ENCODE results near the gene IFNL1. TPM values are rescaled to one million over a fixed set of nuclear protein-coding genes. Genes with fewer than 3 reads are reported as not detected.
"Not testable (repeated sequence)": the region's sequence is repeated elsewhere in the genome, so short reads cannot be mapped to it uniquely, and the experiment has no call there.

The IFNL1 gene
- total RNA-seq, 1 experiment from 2014 or later: 1.0 TPM

GRCh38 chr19:39270036-39270871 lies 26.0 kb upstream of the IFNL1 start:
- DNase-seq: no peak
- Mint-ChIP-seq H3K27ac (ENCODE audit: unreplicated experiment) (no peak overlapping the region), H3K36me3 (ENCODE audit: insufficient read depth, unreplicated experiment) (no peaks in the 10 kb centered on the region), H3K9me3 (ENCODE audit: low read depth, unreplicated experiment) (no peaks in the 10 kb centered on the region), H3K27me3 (ENCODE audit: unreplicated experiment) (peaks cover 40% of the 10 kb centered on the region), H3K4me1 (ENCODE audit: low read depth, unreplicated experiment) (no peaks in the 10 kb centered on the region), H3K4me3 (ENCODE audit: low read depth, unreplicated experiment) (no peak overlapping the region)
- TF ChIP-seq, protein P1, sequence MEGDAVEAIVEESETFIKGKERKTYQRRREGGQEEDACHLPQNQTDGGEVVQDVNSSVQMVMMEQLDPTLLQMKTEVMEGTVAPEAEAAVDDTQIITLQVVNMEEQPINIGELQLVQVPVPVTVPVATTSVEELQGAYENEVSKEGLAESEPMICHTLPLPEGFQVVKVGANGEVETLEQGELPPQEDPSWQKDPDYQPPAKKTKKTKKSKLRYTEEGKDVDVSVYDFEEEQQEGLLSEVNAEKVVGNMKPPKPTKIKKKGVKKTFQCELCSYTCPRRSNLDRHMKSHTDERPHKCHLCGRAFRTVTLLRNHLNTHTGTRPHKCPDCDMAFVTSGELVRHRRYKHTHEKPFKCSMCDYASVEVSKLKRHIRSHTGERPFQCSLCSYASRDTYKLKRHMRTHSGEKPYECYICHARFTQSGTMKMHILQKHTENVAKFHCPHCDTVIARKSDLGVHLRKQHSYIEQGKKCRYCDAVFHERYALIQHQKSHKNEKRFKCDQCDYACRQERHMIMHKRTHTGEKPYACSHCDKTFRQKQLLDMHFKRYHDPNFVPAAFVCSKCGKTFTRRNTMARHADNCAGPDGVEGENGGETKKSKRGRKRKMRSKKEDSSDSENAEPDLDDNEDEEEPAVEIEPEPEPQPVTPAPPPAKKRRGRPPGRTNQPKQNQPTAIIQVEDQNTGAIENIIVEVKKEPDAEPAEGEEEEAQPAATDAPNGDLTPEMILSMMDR (IDR thresholded peaks at IDR 0.05; ENCODE audit: unreplicated experiment): no peak
- CTCF ChIA-PET: interaction anchor here (0.6 kb wide), 3 partner anchors 18 to 362 kb away, joined by 5 read pairs; no protein-coding TSS in a partner anchor
- intact Hi-C loops (cut with micrococcal nuclease; ENCODE audit: unreplicated experiment): no loop called here
- no TSS peak for BruUV-seq (replicated peaks)

GRCh38 chr19:39273859-39274258 lies 22.3 kb upstream of the IFNL1 start:
- peaks cover 58% of the 10 kb centered on the region for H3K27me3 Mint-ChIP-seq (ENCODE audit: unreplicated experiment)
- DNase-seq; H3K4me3 Mint-ChIP-seq (ENCODE audit: low read depth, unreplicated experiment); intact Hi-C loops (cut with micrococcal nuclease; ENCODE audit: unreplicated experiment); H3K9me3 Mint-ChIP-seq (ENCODE audit: low read depth, unreplicated experiment); H3K36me3 Mint-ChIP-seq (ENCODE audit: insufficient read depth, unreplicated experiment); CTCF ChIA-PET; H3K4me1 Mint-ChIP-seq (ENCODE audit: low read depth, unreplicated experiment); BruUV-seq (replicated peaks); H3K27ac Mint-ChIP-seq (ENCODE audit: unreplicated experiment): not testable (repeated sequence)

DNA sequence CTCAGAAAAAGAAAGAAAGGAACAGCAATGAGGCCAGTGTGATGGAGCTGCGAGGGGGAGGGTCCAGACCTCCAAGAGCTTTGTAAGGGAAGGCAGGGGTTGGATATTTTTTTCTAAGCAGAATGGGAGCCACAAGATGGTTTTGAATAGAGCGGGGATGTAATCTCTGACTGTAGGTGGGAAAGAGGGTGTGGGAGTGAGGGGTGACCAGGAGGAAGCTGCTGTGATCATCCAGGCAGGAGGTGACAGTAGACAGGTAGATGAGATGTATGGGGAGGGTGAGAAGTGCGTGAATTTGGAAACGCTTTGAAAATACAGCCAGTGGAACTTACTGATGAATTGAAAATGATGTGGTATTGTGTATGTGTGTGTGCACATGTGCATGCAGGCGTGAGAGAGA lies 20.6 kb upstream of the IFNL1 start:
- BruUV-seq (replicated peaks): no TSS peak
- intact Hi-C loops (cut with micrococcal nuclease; ENCODE audit: unreplicated experiment): no loop called here
- peaks cover 41% of the 10 kb centered on the region for H3K27me3 Mint-ChIP-seq (ENCODE audit: unreplicated experiment)
- TF ChIP-seq, protein P1 (IDR thresholded peaks at IDR 0.05; ENCODE audit: unreplicated experiment): no peak
- no peaks in the 10 kb centered on the region for H3K4me1 Mint-ChIP-seq (ENCODE audit: low read depth, unreplicated experiment)
- DNase-seq: no peak
- H3K9me3 Mint-ChIP-seq (ENCODE audit: low read depth, unreplicated experiment): no peaks in the 10 kb centered on the region
- CTCF ChIA-PET: no interaction called here
- H3K4me3 Mint-ChIP-seq (ENCODE audit: low read depth, unreplicated experiment): no peak overlapping the region
- H3K36me3 Mint-ChIP-seq (ENCODE audit: insufficient read depth, unreplicated experiment): no peaks in the 10 kb centered on the region
- no peak overlapping the region for H3K27ac Mint-ChIP-seq (ENCODE audit: unreplicated experiment)

- CTCF ChIA-PET: no interaction called here
- no peaks in the 10 kb centered on the region for H3K36me3 Mint-ChIP-seq (ENCODE audit: insufficient read depth, unreplicated experiment)
- no peak for DNase-seq
Measured at GRCh38 chr19:39276740-39277139, 19.5 kb upstream of the IFNL1 start.

More at GRCh38 chr19:39276740-39277139, 19.5 kb upstream of the IFNL1 start:
- TF ChIP-seq, protein P1 (IDR thresholded peaks at IDR 0.05; ENCODE audit: unreplicated experiment): no peak
- peaks cover 42% of the 10 kb centered on the region for H3K27me3 Mint-ChIP-seq (ENCODE audit: unreplicated experiment)
- no TSS peak for BruUV-seq (replicated peaks)
- no peaks in the 10 kb centered on the region for H3K9me3 Mint-ChIP-seq (ENCODE audit: low read depth, unreplicated experiment)
- H3K27ac Mint-ChIP-seq (ENCODE audit: unreplicated experiment): no peak overlapping the region
- H3K4me3 Mint-ChIP-seq (ENCODE audit: low read depth, unreplicated experiment): no peak overlapping the region
- intact Hi-C loops (cut with micrococcal nuclease; ENCODE audit: unreplicated experiment): no loop called here
- no peaks in the 10 kb centered on the region for H3K4me1 Mint-ChIP-seq (ENCODE audit: low read depth, unreplicated experiment)
